ENCODE measurements around the gene ALPI.

DNA sequence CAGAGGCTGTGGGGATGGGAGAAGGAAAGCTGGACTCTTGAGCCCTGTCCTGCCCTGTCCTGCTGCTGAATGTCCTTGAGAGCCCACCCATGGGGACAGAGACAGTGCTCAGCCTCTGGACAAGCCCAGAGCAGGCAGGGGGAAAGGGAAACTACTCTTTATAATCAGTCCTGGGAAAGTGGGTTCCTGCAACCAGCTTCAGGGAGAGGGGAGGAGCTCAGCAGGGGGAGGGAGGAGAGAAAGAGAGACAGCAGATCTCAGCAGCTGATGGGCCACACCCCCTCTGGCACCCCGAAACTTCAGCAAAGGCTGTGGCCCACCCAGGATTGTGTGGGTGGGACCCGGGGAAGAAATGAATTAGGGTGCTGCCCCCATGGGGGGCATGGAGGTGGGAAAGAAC, 20.1 kb downstream of the ALPI start:
- TF ChIP-seq, protein P1, sequence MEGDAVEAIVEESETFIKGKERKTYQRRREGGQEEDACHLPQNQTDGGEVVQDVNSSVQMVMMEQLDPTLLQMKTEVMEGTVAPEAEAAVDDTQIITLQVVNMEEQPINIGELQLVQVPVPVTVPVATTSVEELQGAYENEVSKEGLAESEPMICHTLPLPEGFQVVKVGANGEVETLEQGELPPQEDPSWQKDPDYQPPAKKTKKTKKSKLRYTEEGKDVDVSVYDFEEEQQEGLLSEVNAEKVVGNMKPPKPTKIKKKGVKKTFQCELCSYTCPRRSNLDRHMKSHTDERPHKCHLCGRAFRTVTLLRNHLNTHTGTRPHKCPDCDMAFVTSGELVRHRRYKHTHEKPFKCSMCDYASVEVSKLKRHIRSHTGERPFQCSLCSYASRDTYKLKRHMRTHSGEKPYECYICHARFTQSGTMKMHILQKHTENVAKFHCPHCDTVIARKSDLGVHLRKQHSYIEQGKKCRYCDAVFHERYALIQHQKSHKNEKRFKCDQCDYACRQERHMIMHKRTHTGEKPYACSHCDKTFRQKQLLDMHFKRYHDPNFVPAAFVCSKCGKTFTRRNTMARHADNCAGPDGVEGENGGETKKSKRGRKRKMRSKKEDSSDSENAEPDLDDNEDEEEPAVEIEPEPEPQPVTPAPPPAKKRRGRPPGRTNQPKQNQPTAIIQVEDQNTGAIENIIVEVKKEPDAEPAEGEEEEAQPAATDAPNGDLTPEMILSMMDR (IDR thresholded peaks at IDR 0.05): no peak
- no peak for TF ChIP-seq POLR2A (IDR thresholded peaks at IDR 0.05)
